Panc1 (cell line): Measurements from ENCODE around the gene GALNT14. TPM values are rescaled to one million over a fixed set of nuclear protein-coding genes. Genes with fewer than 3 reads are reported as not detected.

Source experiments
- ATAC-seq: fragments of 200-7000 bp; cut with Tn5 transposase; 2 replicates; pipeline ENCODE4 v1.9.1; 2020; ENCODE audit warnings: mild to moderate bottlenecking, moderate library complexity
- BruUV-seq: library from RNA; stranded (reverse); fragments of 400-500 nt; replicated peaks from 2 replicates; lab custom pipeline; 2021; lab: Mats Ljungman, UMichigan
- CTCF ChIA-PET: fragments of 300-600 bp; sonication (Branson Sonifier 250); formaldehyde crosslinking; loops from one replicate; lab custom pipeline; 2022; ENCODE audit warnings: antibody characterized with exemption; lab: Charles Lee
- POLR2A ChIA-PET: fragments of 300-600 bp; sonication (Branson Sonifier 250); formaldehyde crosslinking; loops from one replicate; lab custom pipeline; 2022; ENCODE audit warnings: antibody characterized with exemption; lab: Charles Lee
- DNase-seq: peaks from one replicate; pipeline ENCODE4 v3.0.0-alpha.2; 2010; ENCODE audit warnings: low read depth, low spot score
- H3K27ac ChIP-seq: 2 replicates; pipeline ENCODE4 v1.5.1; 2011; ENCODE audit warnings: mild to moderate bottlenecking, low read length, inconsistent platforms
- H3K27me3 ChIP-seq: fragments of 200-500 bp; sonication (Bioruptor generic); 2 replicates; pipeline ENCODE4 v1.6.0; 2014; ENCODE audit warnings: low read length, inconsistent platforms; ENCODE audit not compliant: control insufficient read depth, insufficient read depth
- H3K36me3 ChIP-seq: fragments of 200-500 bp; sonication (Bioruptor generic); 2 replicates; pipeline ENCODE4 v1.5.1; 2014; ENCODE audit warnings: inconsistent platforms, mild to moderate bottlenecking, low read length, moderate library complexity; ENCODE audit not compliant: control insufficient read depth, insufficient read depth
- H3K4me1 ChIP-seq: 2 replicates; pipeline ENCODE4 v1.5.1; 2011; ENCODE audit warnings: inconsistent platforms, mild to moderate bottlenecking, low read length, moderate library complexity; ENCODE audit not compliant: control insufficient read depth, insufficient read depth
- H3K4me3 ChIP-seq, 2 experiments: 2 replicates each; pipeline ENCODE4 v1.5.1; 2011 to 2012; ENCODE audit warnings: low read depth in 2 of 2, low read length in 2 of 2, mild to moderate bottlenecking in 2 of 2, inconsistent platforms in 1 of 2, moderate library complexity in 1 of 2
- H3K9me3 ChIP-seq: fragments of 200-500 bp; sonication (Bioruptor generic); 2 replicates; pipeline ENCODE4 v1.5.1; 2014; ENCODE audit warnings: low read depth, mild to moderate bottlenecking, inconsistent platforms, low read length, moderate library complexity; ENCODE audit not compliant: control insufficient read depth, insufficient read depth
- CTCF ChIP-seq: fragments of 450-650 bp; IDR thresholded peaks from 2 replicates; pipeline ENCODE4 v1.5.1; 2017; ENCODE audit warnings: mild to moderate bottlenecking
- POLR2AphosphoS5 ChIP-seq: IDR thresholded peaks from 2 replicates; pipeline ENCODE4 v1.6.1; 2012; ENCODE audit warnings: mild to moderate bottlenecking, low read depth, low read length, moderate library complexity
- REST ChIP-seq, 2 experiments: IDR thresholded peaks; 2 replicates each; pipeline ENCODE4 v1.6.1; 2011 to 2012; ENCODE audit warnings: low read depth in 2 of 2, control low read depth in 1 of 2, low read length in 1 of 2, mild to moderate bottlenecking in 1 of 2, moderate library complexity in 1 of 2; ENCODE audit not compliant: insufficient read depth in 1 of 2
- SIN3A ChIP-seq: IDR thresholded peaks from 2 replicates; pipeline ENCODE4 v1.6.1; 2012; ENCODE audit warnings: low read depth, mild to moderate bottlenecking, low read length, moderate library complexity, borderline replicate concordance; ENCODE audit not compliant: insufficient read depth
- TCF7L2 ChIP-seq: IDR thresholded peaks from 2 replicates; pipeline ENCODE4 v1.6.1; 2011; ENCODE audit warnings: mild to moderate bottlenecking, low read depth, low read length, inconsistent platforms
- in situ Hi-C: cut with HindIII; loops from 2 replicates; pipeline ENCODE4 v1.10.0; 2016; ENCODE audit warnings: low sequenced_read_pairs, low pct_unique_long_range_greater_than_20kb
- intact Hi-C: fragments of 100-400 bp; cut with micrococcal nuclease; formaldehyde crosslinking; loops from one replicate; pipeline ENCODE4 v1.10.0; 2022; ENCODE audit not compliant: unreplicated experiment
- total RNA-seq: library from RNA; stranded (reverse); gene quantifications from one replicate; pipeline ENCODE4 v1.2.1, GENCODE V29; 2021; ENCODE audit not compliant: unreplicated experiment

The GALNT14 gene
- total RNA-seq, 1 experiment from 2014 or later = 0.67 TPM

- H3K36me3 ChIP-seq = no peaks in the 10 kb centered on the region
- intact Hi-C loops = no loop called here
- H3K9me3 ChIP-seq = no peaks in the 10 kb centered on the region
- ChIA-PET CTCF (no interaction called here), POLR2A (no interaction called here)
- no peak for DNase-seq
- ATAC-seq = no peak
- no peak for TF ChIP-seq TCF7L2
- no peak for TF ChIP-seq SIN3A
- TF ChIP-seq CTCF = no peak
- TF ChIP-seq POLR2AphosphoS5 = no peak
- no peak for TF ChIP-seq REST (IDR thresholded peaks at IDR 0.05; ENCODE audit: insufficient read depth in 1 of 2, low read depth in 2 of 2, low read length in 1 of 2)
- H3K4me1 ChIP-seq = no peaks in the 10 kb centered on the region
- H3K4me3 ChIP-seq = no peak overlapping the region
- in situ Hi-C loops = no loop called here
- BruUV-seq = no TSS peak
- H3K27ac ChIP-seq = no peak overlapping the region
- H3K27me3 ChIP-seq = peaks cover 4% of the 10 kb centered on the region
Measured at GRCh38 chr2:30998672-30999071, 139.6 kb downstream of the GALNT14 start.

- no TSS peak for BruUV-seq
- intact Hi-C loops = no loop called here
Measured at GRCh38 chr2:30997979-30998378, 140.3 kb downstream of the GALNT14 start.

More at GRCh38 chr2:30997979-30998378, 140.3 kb downstream of the GALNT14 start:
- POLR2A ChIA-PET = no interaction called here
- no peaks in the 10 kb centered on the region for H3K4me1 ChIP-seq
- no peaks in the 10 kb centered on the region for H3K36me3 ChIP-seq
- ATAC-seq (no peak), DNase-seq (no peak)
- no peaks in the 10 kb centered on the region for H3K9me3 ChIP-seq
- TF ChIP-seq REST (IDR thresholded peaks at IDR 0.05; ENCODE audit: insufficient read depth in 1 of 2, low read depth in 2 of 2, low read length in 1 of 2) = no peak
- no peak for TF ChIP-seq POLR2AphosphoS5
- no peak for TF ChIP-seq SIN3A
- TF ChIP-seq TCF7L2 = no peak
- TF ChIP-seq CTCF = no peak
- peaks cover 4% of the 10 kb centered on the region for H3K27me3 ChIP-seq
- no peak overlapping the region for H3K4me3 ChIP-seq
- in situ Hi-C loops = no loop called here
- H3K27ac ChIP-seq = no peak overlapping the region
- CTCF ChIA-PET = no interaction called here
